Astrocyte (in vitro differentiated cells and primary cell): ENCODE results near the gene ZNF557. TPM values are rescaled to one million over a fixed set of nuclear protein-coding genes. Genes with fewer than 3 reads are reported as not detected.

Experiments used
- DNase-seq: peaks from one replicate; pipeline ENCODE4 v3.0.0-alpha.2; 2010; ENCODE audit warnings: low read depth
- FAIRE-seq: peaks from 2 replicates; lab custom pipeline; 2011; peaks lifted over from hg19 to GRCh38; lab: Jason Lieb, UNC
- H2AFZ ChIP-seq: 2 replicates; pipeline ENCODE4 v1.6.0; 2012; ENCODE audit warnings: low read depth, low read length, inconsistent platforms
- H3K27ac ChIP-seq: 2 replicates; pipeline ENCODE4 v1.5.1; 2011; ENCODE audit warnings: low read depth, low read length, inconsistent platforms
- H3K27me3 ChIP-seq: 2 replicates; pipeline ENCODE4 v1.6.0; 2011; ENCODE audit warnings: low read length, inconsistent platforms; ENCODE audit not compliant: insufficient read depth
- H3K36me3 ChIP-seq: 2 replicates; pipeline ENCODE4 v1.5.1; 2011; ENCODE audit warnings: low read length, inconsistent platforms; ENCODE audit not compliant: insufficient read depth
- H3K4me1 ChIP-seq: 2 replicates; pipeline ENCODE4 v1.5.1; 2011; ENCODE audit warnings: low read length, inconsistent platforms; ENCODE audit not compliant: insufficient read depth
- H3K4me2 ChIP-seq: 2 replicates; pipeline ENCODE4 v1.6.0; 2012; ENCODE audit warnings: low read length, inconsistent platforms
- H3K4me3 ChIP-seq: 2 replicates; pipeline ENCODE4 v1.5.1; 2011; ENCODE audit warnings: low read depth, mild to moderate bottlenecking, low read length, inconsistent platforms; ENCODE audit not compliant: insufficient read depth
- H3K79me2 ChIP-seq: 2 replicates; pipeline ENCODE4 v1.6.0; 2012; ENCODE audit warnings: mild to moderate bottlenecking, low read length, inconsistent platforms; ENCODE audit not compliant: insufficient read depth
- H3K9ac ChIP-seq: 2 replicates; pipeline ENCODE4 v1.6.0; 2012; ENCODE audit warnings: mild to moderate bottlenecking, low read length, inconsistent platforms
- H3K9me3 ChIP-seq: 2 replicates; pipeline ENCODE4 v1.5.1; 2012; ENCODE audit warnings: low read depth, mild to moderate bottlenecking, low read length, inconsistent platforms; ENCODE audit not compliant: insufficient read depth
- H4K20me1 ChIP-seq: 2 replicates; pipeline ENCODE4 v1.6.0; 2012; ENCODE audit warnings: low read length, inconsistent platforms; ENCODE audit not compliant: insufficient read depth
- H3K27ac Mint-ChIP-seq: one replicate; pipeline ENCODE4 v1.8.0; 2021; ENCODE audit warnings: mild to moderate bottlenecking, mixed read lengths; ENCODE audit not compliant: unreplicated experiment
- H3K27me3 Mint-ChIP-seq: one replicate; pipeline ENCODE4 v1.8.0; 2021; ENCODE audit warnings: low read depth, mixed read lengths; ENCODE audit not compliant: unreplicated experiment
- H3K36me3 Mint-ChIP-seq: one replicate; pipeline ENCODE4 v1.8.0; 2021; ENCODE audit warnings: low read depth, mixed read lengths; ENCODE audit not compliant: unreplicated experiment
- H3K4me1 Mint-ChIP-seq: one replicate; pipeline ENCODE4 v1.8.0; 2021; ENCODE audit warnings: low read depth, mixed read lengths; ENCODE audit not compliant: unreplicated experiment
- H3K4me3 Mint-ChIP-seq: one replicate; pipeline ENCODE4 v1.8.0; 2021; ENCODE audit warnings: mild to moderate bottlenecking, moderate library complexity, mixed read lengths; ENCODE audit not compliant: unreplicated experiment
- H3K9me3 Mint-ChIP-seq: one replicate; pipeline ENCODE4 v1.8.0; 2021; ENCODE audit warnings: mild to moderate bottlenecking, mixed read lengths; ENCODE audit not compliant: unreplicated experiment
- CTCF ChIP-seq: IDR thresholded peaks from 2 replicates; pipeline ENCODE4 v1.5.1; 2011; ENCODE audit warnings: low read depth, mild to moderate bottlenecking, inconsistent platforms, low read length, moderate library complexity; ENCODE audit not compliant: insufficient read depth
- EZH2 ChIP-seq: IDR thresholded peaks from 2 replicates; pipeline ENCODE4 v1.6.1; 2012; ENCODE audit warnings: mild to moderate bottlenecking, low read length, inconsistent platforms; ENCODE audit not compliant: insufficient read depth
- total RNA-seq: library from RNA; stranded (reverse); gene quantifications from 2 replicates; pipeline ENCODE4 v1.2.1, GENCODE V29; 2021

The ZNF557 gene
- total RNA-seq, 1 donor from 2014 or later, result 9.6 TPM

- DNase-seq, result no peak
- Mint-ChIP-seq H3K36me3 (peaks cover 34% of the 10 kb centered on the region), H3K4me1 (no peaks in the 10 kb centered on the region), H3K27ac (no peak overlapping the region), H3K9me3 (peaks cover 14% of the 10 kb centered on the region), H3K27me3 (no peaks in the 10 kb centered on the region), H3K4me3 (no peak overlapping the region)
- H3K9me3 ChIP-seq, result peaks cover 6% of the 10 kb centered on the region
- H3K9ac ChIP-seq, result no peak overlapping the region
- H3K79me2 ChIP-seq, result no peaks in the 10 kb centered on the region
- H3K4me2 ChIP-seq, result no peak overlapping the region
- no peak for TF ChIP-seq CTCF
- TF ChIP-seq EZH2, result no peak
- no peaks in the 10 kb centered on the region for H3K36me3 ChIP-seq
- FAIRE-seq, result no peak
- H2AFZ ChIP-seq, result no peak overlapping the region
- no peaks in the 10 kb centered on the region for H4K20me1 ChIP-seq
- H3K4me3 ChIP-seq, result no peak overlapping the region
- no peaks in the 10 kb centered on the region for H3K4me1 ChIP-seq
- no peak overlapping the region for H3K27ac ChIP-seq
- no peaks in the 10 kb centered on the region for H3K27me3 ChIP-seq
These were observed 56.6 kb downstream of the ZNF557 start for GRCh38 chr19:7126132-7126531.

GRCh38 chr19:7130043-7130442 lies 60.5 kb downstream of the ZNF557 start:
- Mint-ChIP-seq H3K4me3 (no peak overlapping the region), H3K27ac (no peak overlapping the region), H3K36me3 (peaks cover 25% of the 10 kb centered on the region), H3K27me3 (no peaks in the 10 kb centered on the region), H3K9me3 (peaks cover 14% of the 10 kb centered on the region), H3K4me1 (no peaks in the 10 kb centered on the region)
- H3K79me2 ChIP-seq, result no peaks in the 10 kb centered on the region
- no peaks in the 10 kb centered on the region for H3K36me3 ChIP-seq
- no peak for DNase-seq
- no peak overlapping the region for H3K4me3 ChIP-seq
- H3K4me2 ChIP-seq, result no peak overlapping the region
- peaks cover 6% of the 10 kb centered on the region for H3K9me3 ChIP-seq
- no peak for FAIRE-seq
- H3K27ac ChIP-seq, result no peak overlapping the region
- no peak overlapping the region for H3K9ac ChIP-seq
- TF ChIP-seq CTCF (no peak), EZH2 (no peak)
- H3K27me3 ChIP-seq, result no peaks in the 10 kb centered on the region
- H3K4me1 ChIP-seq, result no peaks in the 10 kb centered on the region
- no peak overlapping the region for H2AFZ ChIP-seq
- H4K20me1 ChIP-seq, result no peaks in the 10 kb centered on the region

GRCh38 chr19:7132054-7132453 lies 62.6 kb downstream of the ZNF557 start:
- Mint-ChIP-seq H3K27ac (no peak overlapping the region), H3K36me3 (peaks cover 11% of the 10 kb centered on the region), H3K9me3 (peaks cover 1% of the 10 kb centered on the region), H3K4me1 (no peaks in the 10 kb centered on the region), H3K27me3 (no peaks in the 10 kb centered on the region), H3K4me3 (no peak overlapping the region)
- Histone ChIP-seq H3K4me1 (no peaks in the 10 kb centered on the region), H4K20me1 (no peaks in the 10 kb centered on the region), H3K27ac (no peak overlapping the region), H3K4me2 (no peak overlapping the region), H3K9me3 (no peaks in the 10 kb centered on the region), H3K9ac (no peak overlapping the region), H3K27me3 (no peaks in the 10 kb centered on the region), H2AFZ (no peak overlapping the region), H3K36me3 (no peaks in the 10 kb centered on the region), H3K4me3 (no peak overlapping the region), H3K79me2 (no peaks in the 10 kb centered on the region)
- TF ChIP-seq EZH2 (no peak), CTCF (no peak)
- DNase-seq (no peak), FAIRE-seq (no peak)
